ENCODE results near the gene SYT5. TPM values are rescaled to one million over a fixed set of nuclear protein-coding genes. Genes with fewer than 3 reads are reported as not detected.

Gene SYT5
- total and polyA plus RNA-seq, 9 of the 15 experiments (the other 6 are each of a cell fraction or from before 2014, with no cell fraction given): 1.3 to 20.9 (median 8.8) TPM

DNA sequence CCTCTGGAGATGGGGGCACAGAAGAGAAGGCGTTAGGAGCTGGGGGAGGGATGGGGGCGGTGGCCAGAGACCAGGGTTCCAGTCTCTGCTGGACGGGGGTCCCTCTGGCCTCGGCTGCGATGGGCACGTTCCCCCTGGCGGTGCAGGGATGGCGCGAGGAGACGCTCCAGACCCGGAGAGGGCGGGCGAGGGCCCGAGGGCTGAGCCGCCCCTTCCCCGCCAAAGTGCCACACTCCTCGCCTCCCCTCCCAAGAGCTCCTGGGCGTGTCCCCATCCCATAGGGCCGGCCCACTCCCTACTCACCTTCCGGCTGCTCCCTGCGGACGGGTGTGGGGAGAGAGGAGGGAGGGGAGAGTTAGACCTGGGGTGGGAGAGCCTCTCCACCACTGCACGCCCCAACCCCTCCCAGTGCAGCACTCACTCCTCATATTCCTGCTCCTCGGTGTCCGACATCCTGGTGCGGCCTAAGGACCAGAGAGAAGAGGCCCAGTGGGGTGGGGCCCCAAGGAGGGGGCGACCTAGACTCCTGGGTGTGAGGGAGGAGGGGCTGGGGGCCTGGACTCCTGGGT is 33.3 kb downstream of the SYT5 start (continued):
- no peak for TF ChIP-seq SRSF3 (IDR thresholded peaks at IDR 0.05; ENCODE audit: insufficient read depth, low read length)
- no peak for TF ChIP-seq TAF1 (IDR thresholded peaks at IDR 0.05; ENCODE audit: control insufficient read depth, extremely low read depth, insufficient read depth, low read length, severe bottlenecking)
- TF ChIP-seq HMGN3 (IDR thresholded peaks at IDR 0.05; ENCODE audit: borderline replicate concordance, extremely low read depth, insufficient read length, low read depth, low read length): peak; percentile 29
- no peak for TF ChIP-seq PTTG1 (tag; IDR thresholded peaks at IDR 0.05; ENCODE audit: low read depth)
- no peak for TF ChIP-seq NFYB (IDR thresholded peaks at IDR 0.05; ENCODE audit: extremely low read depth, insufficient read length)
- TF ChIP-seq POLR3A (IDR thresholded peaks at IDR 0.05; ENCODE audit: borderline replicate concordance, extremely low read depth, insufficient read depth, insufficient read length): no peak
- TF ChIP-seq ZBTB40 (IDR thresholded peaks at IDR 0.05): peak; percentile 44; the same call in 1 of the 2 replicates
- TF ChIP-seq ZBTB40 (CRISPR knock-in tag; IDR thresholded peaks at IDR 0.05): no peak
- no peak for TF ChIP-seq ZFP91 (CRISPR knock-in tag; IDR thresholded peaks at IDR 0.05)
- TF ChIP-seq ZNF444 (CRISPR knock-in tag; IDR thresholded peaks at IDR 0.05): no peak
- peak; percentile 81 for TF ChIP-seq SP1 (CRISPR knock-in tag; IDR thresholded peaks at IDR 0.05)
- TF ChIP-seq RBM39 (optimal IDR thresholded peaks at IDR 0.05; ENCODE audit: low read depth, low read length): no peak
- no peak for TF ChIP-seq ZBTB1 (CRISPR knock-in tag; IDR thresholded peaks at IDR 0.05; ENCODE audit: borderline replicate concordance, low read depth)
- no peak for TF ChIP-seq XRCC3 (IDR thresholded peaks at IDR 0.05)
- TF ChIP-seq GATAD2A (IDR thresholded peaks at IDR 0.05): peak; percentile 36; the same call in 1 of the 2 replicates
- TF ChIP-seq KLF13 (tag; IDR thresholded peaks at IDR 0.05; ENCODE audit: borderline replicate concordance, low read depth): no peak; the same call in 1 of the 2 replicates
